GM23338 (cell line): Measurements from ENCODE around the gene AR. TPM values are rescaled to one million over a fixed set of nuclear protein-coding genes. Genes with fewer than 3 reads are reported as not detected.

ENCODE experiments used
- ATAC-seq: fragments of 200-7000 bp; cut with Tn5 transposase; 3 replicates; pipeline ENCODE4 v1.9.1; 2020
- DNase-seq: peaks from one replicate; pipeline ENCODE4 v3.0.0-alpha.2; 2015; ENCODE audit warnings: low spot score
- H2AFZ ChIP-seq: fragments of 200-600 bp; sonication (generic); 2 replicates; pipeline ENCODE4 v1.8.0; 2016; ENCODE audit warnings: antibody characterized with exemption, mild to moderate bottlenecking, moderate library complexity
- H3F3A ChIP-seq: fragments of 200-600 bp; sonication (generic); replicated peaks from 2 replicates; pipeline ENCODE4 v1.8.0; 2017; ENCODE audit warnings: antibody characterized with exemption, mixed run types, low read depth
- H3K27ac ChIP-seq: fragments of 200-600 bp; sonication (generic); 2 replicates; pipeline ENCODE4 v1.6.1; 2016; ENCODE audit warnings: low read depth
- H3K27me3 ChIP-seq: fragments of 200-600 bp; sonication (generic); 2 replicates; pipeline ENCODE4 v1.8.0; 2016; ENCODE audit warnings: mild to moderate bottlenecking, mixed run types, moderate library complexity; ENCODE audit not compliant: insufficient read depth
- H3K36me3 ChIP-seq: fragments of 200-600 bp; sonication (generic); 2 replicates; pipeline ENCODE4 v1.8.0; 2016; ENCODE audit warnings: mild to moderate bottlenecking; ENCODE audit not compliant: insufficient read depth
- H3K4me1 ChIP-seq: fragments of 200-600 bp; sonication (generic); 2 replicates; pipeline ENCODE4 v1.8.0; 2016; ENCODE audit warnings: mild to moderate bottlenecking, moderate library complexity; ENCODE audit not compliant: insufficient read depth
- H3K4me2 ChIP-seq: fragments of 200-600 bp; sonication (generic); 2 replicates; pipeline ENCODE4 v1.7.1; 2017; ENCODE audit warnings: mixed run types
- H3K4me3 ChIP-seq: fragments of 200-600 bp; sonication (generic); 2 replicates; pipeline ENCODE4 v1.6.1; 2016; ENCODE audit warnings: mixed run types
- H3K79me2 ChIP-seq: fragments of 200-600 bp; sonication (generic); replicated peaks from 2 replicates; pipeline ENCODE4 v1.8.0; 2017; ENCODE audit warnings: mild to moderate bottlenecking; ENCODE audit not compliant: insufficient read depth
- H3K9me2 ChIP-seq: fragments of 200-600 bp; sonication (generic); 2 replicates; pipeline ENCODE4 v1.8.0; 2017; ENCODE audit not compliant: insufficient read depth
- H4K20me1 ChIP-seq: fragments of 200-600 bp; sonication (generic); replicated peaks from 2 replicates; pipeline ENCODE4 v1.8.0; 2017; ENCODE audit warnings: mild to moderate bottlenecking; ENCODE audit not compliant: insufficient read depth
- H3K27ac Mint-ChIP-seq: 2 replicates; pipeline ENCODE4 v1.8.0; 2020; ENCODE audit warnings: inconsistent platforms, mild to moderate bottlenecking, moderate library complexity, mixed read lengths
- H3K27me3 Mint-ChIP-seq: 3 replicates; pipeline ENCODE4 v1.8.0; 2022; ENCODE audit warnings: low read depth, mild to moderate bottlenecking, moderate library complexity, mixed read lengths, inconsistent platforms; ENCODE audit not compliant: insufficient read depth, poor library complexity
- H3K36me3 Mint-ChIP-seq: 3 replicates; pipeline ENCODE4 v1.8.0; 2021; ENCODE audit warnings: low read depth, mild to moderate bottlenecking, inconsistent platforms, moderate library complexity, mixed read lengths
- H3K4me1 Mint-ChIP-seq: 3 replicates; pipeline ENCODE4 v1.8.0; 2020; ENCODE audit warnings: mild to moderate bottlenecking, inconsistent platforms, mixed read lengths
- H3K4me3 Mint-ChIP-seq: 3 replicates; pipeline ENCODE4 v1.8.0; 2021; ENCODE audit warnings: moderate library complexity, mild to moderate bottlenecking, inconsistent platforms, mixed read lengths
- H3K9me3 Mint-ChIP-seq: 3 replicates; pipeline ENCODE4 v1.8.0; 2020; ENCODE audit warnings: moderate library complexity, mild to moderate bottlenecking, inconsistent platforms, mixed read lengths
- CREB1 ChIP-seq: fragments of 250-450 bp; sonication (Bioruptor Pico); IDR thresholded peaks from 2 replicates; pipeline ENCODE4 v1.5.0; 2020; ENCODE audit warnings: low read depth, mild to moderate bottlenecking, moderate library complexity
- CTCF ChIP-seq, 2 experiments: fragments of 200-600 bp in 1 of 2; sonication (generic) in 1 of 2; conservative IDR thresholded peaks; 2 replicates each; pipeline versions ENCODE4 v1.5.1 to v1.6.1; 2016 to 2017; ENCODE audit warnings: antibody characterized with exemption in 2 of 2, low read depth in 2 of 2, mild to moderate bottlenecking in 2 of 2, moderate library complexity in 1 of 2
- ETS1 ChIP-seq: IDR thresholded peaks from 2 replicates; pipeline ENCODE4 v1.6.1; 2016; ENCODE audit warnings: antibody characterized with exemption
- JUNB ChIP-seq: IDR thresholded peaks from one replicate; pipeline ENCODE4 v1.6.1; 2016; ENCODE audit warnings: antibody characterized with exemption; ENCODE audit not compliant: unreplicated experiment
- NANOG ChIP-seq: IDR thresholded peaks from 2 replicates; pipeline ENCODE4 v1.6.1; 2016; ENCODE audit warnings: antibody characterized with exemption, borderline replicate concordance
- POLR2AphosphoS5 ChIP-seq: IDR thresholded peaks from 2 replicates; pipeline ENCODE4 v1.6.1; 2016; ENCODE audit warnings: antibody characterized with exemption, low read depth
- REST ChIP-seq: IDR thresholded peaks from one replicate; pipeline ENCODE4 v1.6.1; 2018; ENCODE audit warnings: antibody characterized with exemption; ENCODE audit not compliant: unreplicated experiment
- STAT1 ChIP-seq: IDR thresholded peaks from one replicate; pipeline ENCODE4 v1.6.1; 2016; ENCODE audit warnings: antibody characterized with exemption; ENCODE audit not compliant: unreplicated experiment
- ZNF114 ChIP-seq: fragments of 250-450 bp; sonication (Bioruptor Pico); IDR thresholded peaks from 2 replicates; pipeline ENCODE4 v1.5.0; 2020; ENCODE audit warnings: mild to moderate bottlenecking, moderate library complexity
- ZNF331 ChIP-seq: fragments of 250-450 bp; sonication (Bioruptor Pico); IDR thresholded peaks from 2 replicates; pipeline ENCODE4 v1.5.0; 2020; ENCODE audit warnings: low read depth, mild to moderate bottlenecking, moderate library complexity
- ZNF462 ChIP-seq: fragments of 250-450 bp; sonication (Bioruptor Pico); IDR thresholded peaks from 2 replicates; pipeline ENCODE4 v1.5.0; 2020; ENCODE audit warnings: mild to moderate bottlenecking, moderate library complexity
- polyA plus RNA-seq: library from polyadenylated mRNA; unstranded; fragments of >200 nt; fragmentation: Nextera tagmentation; extraction: Ambion mirVana; gene quantifications from 2 replicates; pipeline ENCODE4 v1.2.1, GENCODE V29; 2016
- total RNA-seq: library from RNA; depleted of rRNA; stranded (reverse); fragments of >200 nt; shearing (Covaris generic); gene quantifications from 2 replicates; pipeline ENCODE4 v1.2.3, GENCODE V29; 2014

The AR gene
- total and polyA plus RNA-seq, 2 experiments from 2014 or later, result 11.2 to 13.3 TPM

GRCh38 chrX:67523002-67523681 is 20.7 kb upstream of the AR start (continued):
- no peak for TF ChIP-seq ETS1
- no peak for TF ChIP-seq NANOG
- no peak for TF ChIP-seq ZNF114

GRCh38 chrX:67523932-67524331 is 19.9 kb upstream of the AR start:
- H3K79me2 ChIP-seq, result no peaks in the 10 kb centered on the region
- DNase-seq (no peak), ATAC-seq (no peak)
- H3K4me3 Mint-ChIP-seq, result no peak overlapping the region
- no peak overlapping the region for H3K27ac Mint-ChIP-seq
- H3K9me2 ChIP-seq, result no peaks in the 10 kb centered on the region
- no peak overlapping the region for H3K27ac ChIP-seq
- H3K36me3 Mint-ChIP-seq, result peaks cover 3% of the 10 kb centered on the region; the same call in 1 of the 3 replicates
- no peaks in the 10 kb centered on the region for H4K20me1 ChIP-seq
- no peaks in the 10 kb centered on the region for H3K4me1 ChIP-seq
- H3K27me3 ChIP-seq, result no peaks in the 10 kb centered on the region
- H3F3A ChIP-seq, result no peaks in the 10 kb centered on the region
- no peaks in the 10 kb centered on the region for H3K36me3 ChIP-seq
- peaks cover 17% of the 10 kb centered on the region for H3K4me1 Mint-ChIP-seq
- H3K4me2 ChIP-seq, result no peak overlapping the region
- H2AFZ ChIP-seq, result no peak overlapping the region
- H3K9me3 Mint-ChIP-seq, result peaks cover 2% of the 10 kb centered on the region; the same call in 1 of the 3 replicates
- H3K4me3 ChIP-seq, result no peak overlapping the region
- no peaks in the 10 kb centered on the region for H3K27me3 Mint-ChIP-seq
- TF ChIP-seq REST (no peak), JUNB (no peak), CREB1 (CRISPR knock-in tag) (no peak), ETS1 (no peak), ZNF462 (no peak), STAT1 (no peak), ZNF331 (CRISPR knock-in tag) (no peak), POLR2AphosphoS5 (no peak), NANOG (no peak), CTCF (conservative IDR thresholded peaks at IDR 0.05; ENCODE audit: low read depth in 2 of 2) (no peak)
